ENCODE data around the gene GSN. TPM values are rescaled to one million over a fixed set of nuclear protein-coding genes. Genes with fewer than 3 reads are reported as not detected.

The GSN gene
- total RNA-seq, 1 donor from 2014 or later: 72.1 TPM

DNA sequence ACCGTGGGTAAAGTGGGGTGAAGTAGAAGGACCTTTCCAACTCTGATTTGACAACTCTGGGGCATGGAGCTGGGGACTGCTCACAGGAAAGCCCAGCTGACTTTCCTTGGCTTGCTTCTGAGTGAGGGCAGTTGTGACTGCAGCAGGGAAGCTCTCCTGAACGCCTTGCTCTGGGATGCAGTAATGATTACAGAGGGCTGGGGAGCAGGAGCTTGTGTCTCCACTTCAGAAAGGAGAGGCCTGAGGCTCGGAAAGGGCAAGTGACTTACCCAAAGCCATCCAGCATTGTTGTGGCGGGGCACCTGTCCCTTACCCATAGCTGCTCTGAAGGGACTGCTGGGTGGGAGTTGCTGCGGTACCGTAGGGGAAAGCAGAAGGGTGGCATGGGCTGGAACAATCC lies 41.2 kb downstream of the GSN start:
- Histone ChIP-seq H4K20me1 (ENCODE audit: low read depth) (no peaks in the 10 kb centered on the region), H3K4me3 (no peak overlapping the region), H3K27ac (no peak overlapping the region), H3K36me3 (no peaks in the 10 kb centered on the region), H2AFZ (replicated peaks) (no peak overlapping the region), H3K9ac (no peak overlapping the region), H3K9me3 (ENCODE audit: low read depth) (no peaks in the 10 kb centered on the region), H3K4me2 (no peak overlapping the region), H3K27me3 (no peaks in the 10 kb centered on the region), H3K4me1 (peaks cover 7% of the 10 kb centered on the region), H3K79me2 (ENCODE audit: low read depth) (no peaks in the 10 kb centered on the region), H3F3A (ENCODE audit: low read depth) (no peaks in the 10 kb centered on the region)
- Mint-ChIP-seq H3K9me3 (no peaks in the 10 kb centered on the region), H3K27ac (no peak overlapping the region), H3K36me3 (peaks cover 6% of the 10 kb centered on the region), H3K4me3 (no peak overlapping the region), H3K4me1 (peaks cover 7% of the 10 kb centered on the region), H3K27me3 (ENCODE audit: insufficient read depth, low read depth) (peaks cover 5% of the 10 kb centered on the region)
- no peak for DNase-seq (ENCODE audit: low spot score)
- TF ChIP-seq EZH2phosphoT487 (IDR thresholded peaks at IDR 0.05): no peak
- no peak for TF ChIP-seq EZH2 (IDR thresholded peaks at IDR 0.05)
- TF ChIP-seq, protein P1, sequence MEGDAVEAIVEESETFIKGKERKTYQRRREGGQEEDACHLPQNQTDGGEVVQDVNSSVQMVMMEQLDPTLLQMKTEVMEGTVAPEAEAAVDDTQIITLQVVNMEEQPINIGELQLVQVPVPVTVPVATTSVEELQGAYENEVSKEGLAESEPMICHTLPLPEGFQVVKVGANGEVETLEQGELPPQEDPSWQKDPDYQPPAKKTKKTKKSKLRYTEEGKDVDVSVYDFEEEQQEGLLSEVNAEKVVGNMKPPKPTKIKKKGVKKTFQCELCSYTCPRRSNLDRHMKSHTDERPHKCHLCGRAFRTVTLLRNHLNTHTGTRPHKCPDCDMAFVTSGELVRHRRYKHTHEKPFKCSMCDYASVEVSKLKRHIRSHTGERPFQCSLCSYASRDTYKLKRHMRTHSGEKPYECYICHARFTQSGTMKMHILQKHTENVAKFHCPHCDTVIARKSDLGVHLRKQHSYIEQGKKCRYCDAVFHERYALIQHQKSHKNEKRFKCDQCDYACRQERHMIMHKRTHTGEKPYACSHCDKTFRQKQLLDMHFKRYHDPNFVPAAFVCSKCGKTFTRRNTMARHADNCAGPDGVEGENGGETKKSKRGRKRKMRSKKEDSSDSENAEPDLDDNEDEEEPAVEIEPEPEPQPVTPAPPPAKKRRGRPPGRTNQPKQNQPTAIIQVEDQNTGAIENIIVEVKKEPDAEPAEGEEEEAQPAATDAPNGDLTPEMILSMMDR (IDR thresholded peaks at IDR 0.05): no peak

DNA sequence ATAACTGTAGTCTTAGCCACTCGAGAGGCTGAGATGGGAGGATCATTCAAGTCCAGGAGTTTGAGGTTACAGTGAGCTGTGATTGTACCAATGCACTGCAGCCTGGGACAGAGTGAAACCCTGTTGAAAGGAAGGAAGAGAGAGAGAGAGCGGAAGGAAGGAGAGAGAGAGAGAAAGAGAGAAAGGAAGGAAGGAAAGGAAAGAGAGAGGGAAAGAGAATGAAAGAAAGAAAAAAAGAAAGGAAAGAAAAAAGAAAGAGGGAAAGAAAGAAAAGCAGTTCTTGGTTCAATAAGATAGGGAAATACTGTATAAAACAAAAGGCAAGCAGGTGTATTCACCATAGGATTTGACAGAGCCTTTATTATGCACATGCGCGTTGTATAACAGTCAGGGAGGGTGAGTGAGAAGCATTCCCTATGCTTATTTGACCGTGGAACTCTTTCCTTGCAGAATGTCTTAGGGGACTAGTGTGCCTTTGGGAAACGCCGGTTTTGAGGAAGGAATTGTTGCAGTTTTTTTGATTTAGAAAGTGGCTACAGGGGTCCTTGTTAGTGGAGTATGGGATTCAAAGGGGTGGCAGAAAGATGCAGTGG lies 42.0 kb downstream of the GSN start:
- Histone ChIP-seq H3K4me3 (no peak overlapping the region), H3K27ac (no peak overlapping the region), H3K79me2 (ENCODE audit: low read depth) (no peaks in the 10 kb centered on the region), H3K4me2 (no peak overlapping the region), H3F3A (ENCODE audit: low read depth) (no peaks in the 10 kb centered on the region), H3K4me1 (peaks cover 7% of the 10 kb centered on the region), H3K9me3 (ENCODE audit: low read depth) (no peaks in the 10 kb centered on the region), H3K9ac (no peak overlapping the region), H3K36me3 (no peaks in the 10 kb centered on the region), H4K20me1 (ENCODE audit: low read depth) (no peaks in the 10 kb centered on the region), H3K27me3 (no peaks in the 10 kb centered on the region), H2AFZ (replicated peaks) (no peak overlapping the region)
- Mint-ChIP-seq H3K4me1 (peaks cover 7% of the 10 kb centered on the region), H3K36me3 (peaks cover 6% of the 10 kb centered on the region), H3K27ac (no peak overlapping the region), H3K4me3 (no peak overlapping the region), H3K9me3 (no peaks in the 10 kb centered on the region), H3K27me3 (ENCODE audit: insufficient read depth, low read depth) (peaks cover 5% of the 10 kb centered on the region)
- DNase-seq (ENCODE audit: low spot score): no peak
- TF ChIP-seq EZH2phosphoT487 (IDR thresholded peaks at IDR 0.05): no peak
- TF ChIP-seq, protein P1 (IDR thresholded peaks at IDR 0.05): no peak
- no peak for TF ChIP-seq EZH2 (IDR thresholded peaks at IDR 0.05)

DNA sequence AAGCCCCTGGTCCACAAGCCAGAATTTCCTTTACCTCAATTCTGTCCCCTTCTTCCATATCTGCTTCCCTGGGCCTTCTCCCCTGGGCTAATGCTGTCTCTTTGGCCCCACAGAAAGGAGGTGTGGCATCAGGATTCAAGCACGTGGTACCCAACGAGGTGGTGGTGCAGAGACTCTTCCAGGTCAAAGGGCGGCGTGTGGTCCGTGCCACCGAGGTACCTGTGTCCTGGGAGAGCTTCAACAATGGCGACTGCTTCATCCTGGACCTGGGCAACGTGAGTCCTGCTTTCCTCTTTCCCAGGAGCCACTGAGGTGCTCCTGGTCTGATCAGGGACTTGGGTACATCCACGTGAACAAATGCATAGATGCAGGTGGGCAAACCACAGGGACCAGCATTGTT lies 42.6 kb downstream of the GSN start:
- no peak overlapping the region for H3K9ac ChIP-seq
- H4K20me1 ChIP-seq (ENCODE audit: low read depth): no peaks in the 10 kb centered on the region
- Mint-ChIP-seq H3K4me1 (peaks cover 7% of the 10 kb centered on the region), H3K9me3 (no peaks in the 10 kb centered on the region), H3K27me3 (ENCODE audit: insufficient read depth, low read depth) (peaks cover 5% of the 10 kb centered on the region), H3K27ac (no peak overlapping the region), H3K36me3 (peaks cover 6% of the 10 kb centered on the region), H3K4me3 (no peak overlapping the region)
- no peak for DNase-seq (ENCODE audit: low spot score)
- no peaks in the 10 kb centered on the region for H3F3A ChIP-seq (ENCODE audit: low read depth)
- H3K9me3 ChIP-seq (ENCODE audit: low read depth): no peaks in the 10 kb centered on the region
- H3K4me2 ChIP-seq: no peak overlapping the region
- TF ChIP-seq EZH2 (IDR thresholded peaks at IDR 0.05): no peak
- TF ChIP-seq, protein P1 (IDR thresholded peaks at IDR 0.05): no peak
- TF ChIP-seq EZH2phosphoT487 (IDR thresholded peaks at IDR 0.05): no peak
- H3K27me3 ChIP-seq: no peaks in the 10 kb centered on the region
- no peaks in the 10 kb centered on the region for H3K79me2 ChIP-seq (ENCODE audit: low read depth)
- H3K4me3 ChIP-seq: no peak overlapping the region
- H3K27ac ChIP-seq: no peak overlapping the region
- peaks cover 4% of the 10 kb centered on the region for H3K4me1 ChIP-seq
- H2AFZ ChIP-seq (replicated peaks): no peak overlapping the region
- H3K36me3 ChIP-seq: no peaks in the 10 kb centered on the region

All from neural progenitor cell (in vitro differentiated cells).